ENCODE data around the gene PAMR1. TPM values are rescaled to one million over a fixed set of nuclear protein-coding genes. Genes with fewer than 3 reads are reported as not detected.

The PAMR1 gene
- total and polyA plus RNA-seq, 2 of the 8 experiments (the other 6 are each of a cell fraction or from before 2014, with no cell fraction given) = 3.0 to 6.9 TPM

DNA sequence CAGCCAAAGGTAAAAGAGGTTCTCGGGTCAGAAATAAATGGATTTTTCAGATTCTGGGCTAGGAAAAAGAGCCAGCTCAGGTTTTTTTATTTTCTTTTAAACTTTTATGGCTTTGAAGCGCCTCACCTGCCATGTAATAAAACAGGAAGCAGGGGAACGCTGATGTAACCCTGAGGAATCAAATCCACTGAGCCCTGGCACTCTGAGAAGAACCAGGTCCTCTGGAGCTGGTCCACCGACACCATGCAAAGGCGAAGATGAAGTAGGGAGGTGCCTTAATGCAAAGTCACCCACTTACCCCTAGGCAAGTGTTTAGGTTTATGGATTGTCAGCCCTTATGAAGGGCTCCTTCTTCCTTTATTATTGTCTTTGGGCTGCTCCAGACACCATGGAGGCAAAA, 1.6 kb downstream of the PAMR1 start:
- Histone ChIP-seq H3K9ac (replicated peaks in 1 of 4; ENCODE audit: extremely low read depth in 1 of 4, low read depth in 3 of 4, low read length in 3 of 4) (no peak overlapping the region), H2BK120ac (replicated peaks; ENCODE audit: low read depth, low read length) (no peak overlapping the region), H3K56ac (replicated peaks; ENCODE audit: insufficient read length, low read depth, low read length) (no peak overlapping the region), H3K4me3 (ENCODE audit: extremely low read depth in 1 of 4, insufficient read depth in 2 of 4, low read depth in 3 of 4, low read length in 4 of 4) (peak overlapping the region in 1 of 4 experiments; percentile 50; a peak in 1 of 8 replicates), H2BK5ac (ENCODE audit: low read depth, low read length) (no peak overlapping the region), H2BK20ac (ENCODE audit: low read length) (no peak overlapping the region), H2AFZ (ENCODE audit: low read length) (no peak overlapping the region), H4K8ac (ENCODE audit: extremely low read depth, insufficient read depth, low read length) (no peak overlapping the region), H3K79me2 (ENCODE audit: control insufficient read depth in 1 of 2, insufficient read depth in 2 of 2, low read length in 2 of 2) (peaks cover 0 to 2% of the 10 kb centered on the region in 2 experiments; a peak in 1 of 4 replicates), H3K79me1 (ENCODE audit: low read depth, low read length) (no peaks in the 10 kb centered on the region), H3K14ac (ENCODE audit: insufficient read length) (no peak overlapping the region), H3K4me2 (ENCODE audit: insufficient read depth in 1 of 2, low read depth in 2 of 2, low read length in 2 of 2) (peak overlapping the region in 1 of 2 experiments; percentile 78; a peak in 2 of 4 replicates), H3K27ac (ENCODE audit: low read depth, low read length) (no peak overlapping the region), H3K4me1 (replicated peaks in 1 of 4; ENCODE audit: control insufficient read depth in 3 of 4, insufficient read depth in 4 of 4, low read length in 3 of 4) (peaks cover 0 to 4% (median 2%) of the 10 kb centered on the region in 4 experiments; a peak in 2 of 7 replicates), H3K4ac (replicated peaks; ENCODE audit: insufficient read length, low read depth, low read length) (no peak overlapping the region), H3K9me3 (ENCODE audit: insufficient read depth in 2 of 2, low read depth in 1 of 2, low read length in 1 of 2) (no peaks in the 10 kb centered on the region), H4K91ac (replicated peaks; ENCODE audit: insufficient read length, low read length) (no peak overlapping the region), H2BK15ac (ENCODE audit: low read length) (no peak overlapping the region), H3K23ac (ENCODE audit: insufficient read length) (no peak overlapping the region), H4K5ac (ENCODE audit: insufficient read length, low read depth, low read length) (no peak overlapping the region), H2AK5ac (ENCODE audit: low read depth, low read length) (no peak overlapping the region), H3K23me2 (ENCODE audit: low read depth, low read length) (peaks cover 3% of the 10 kb centered on the region; the same call in 1 of the 2 replicates), H4K20me1 (replicated peaks in 1 of 2; ENCODE audit: control insufficient read depth in 1 of 2, insufficient read depth in 2 of 2, low read length in 2 of 2) (no peaks in the 10 kb centered on the region), H3K18ac (ENCODE audit: extremely low read depth, low read length) (no peak overlapping the region), H2BK12ac (ENCODE audit: low read depth, low read length) (no peak overlapping the region), H3K36me3 (ENCODE audit: control insufficient read depth in 2 of 4, insufficient read depth in 4 of 4, low read length in 3 of 4) (no peaks in the 10 kb centered on the region), H3K27me3 (replicated peaks in 1 of 4; ENCODE audit: control insufficient read depth in 3 of 4, extremely low read depth in 1 of 4, insufficient read depth in 3 of 4, low read length in 3 of 4) (peaks cover 0 to 9% (median 8%) of the 10 kb centered on the region in 4 experiments; a peak in 4 of 7 replicates)
- DNase-seq (ENCODE audit: low read depth in 1 of 2, low spot score in 2 of 2) = no peak
- 89% methylated on average over 5 of the region's 5 CpGs; no CpG with 5 or more reads in 1 of the 2 experiments for WGBS, 2 experiments (ENCODE audit: extremely low coverage in 1 of 2, insufficient coverage in 1 of 2, insufficient read length in 1 of 2, insufficient replicate concordance in 2 of 2, low coverage in 1 of 2, low lambda C conversion rate in 2 of 2, missing lambda C conversion rate in 1 of 2)
- no peak for FAIRE-seq
- TF ChIP-seq SIN3A (conservative IDR thresholded peaks at IDR 0.05 in 1 of 2, IDR thresholded peaks at IDR 0.05 in 1 of 2; ENCODE audit: low read depth in 1 of 2, low read length in 2 of 2) = no peak
- no peak for TF ChIP-seq RFX5 (IDR thresholded peaks at IDR 0.05; ENCODE audit: borderline replicate concordance, low read depth, low read length)
- ChIA-PET CTCF (ENCODE audit: partially characterized antibody) (interaction anchor here (0.9 to 1.9 kb wide), 6 partner anchors 23 to 298 kb away, joined by 3 to 7 read pairs (median 4); no protein-coding TSS in a partner anchor), POLR2A (ENCODE audit: partially characterized antibody) (interaction anchor here (1.1 kb wide), 1 partner anchor 14 kb away, joined by 3 read pairs; no protein-coding TSS in a partner anchor)

Measured in H1 (cell line).